ENCODE data around the gene HMOX2.

DNA sequence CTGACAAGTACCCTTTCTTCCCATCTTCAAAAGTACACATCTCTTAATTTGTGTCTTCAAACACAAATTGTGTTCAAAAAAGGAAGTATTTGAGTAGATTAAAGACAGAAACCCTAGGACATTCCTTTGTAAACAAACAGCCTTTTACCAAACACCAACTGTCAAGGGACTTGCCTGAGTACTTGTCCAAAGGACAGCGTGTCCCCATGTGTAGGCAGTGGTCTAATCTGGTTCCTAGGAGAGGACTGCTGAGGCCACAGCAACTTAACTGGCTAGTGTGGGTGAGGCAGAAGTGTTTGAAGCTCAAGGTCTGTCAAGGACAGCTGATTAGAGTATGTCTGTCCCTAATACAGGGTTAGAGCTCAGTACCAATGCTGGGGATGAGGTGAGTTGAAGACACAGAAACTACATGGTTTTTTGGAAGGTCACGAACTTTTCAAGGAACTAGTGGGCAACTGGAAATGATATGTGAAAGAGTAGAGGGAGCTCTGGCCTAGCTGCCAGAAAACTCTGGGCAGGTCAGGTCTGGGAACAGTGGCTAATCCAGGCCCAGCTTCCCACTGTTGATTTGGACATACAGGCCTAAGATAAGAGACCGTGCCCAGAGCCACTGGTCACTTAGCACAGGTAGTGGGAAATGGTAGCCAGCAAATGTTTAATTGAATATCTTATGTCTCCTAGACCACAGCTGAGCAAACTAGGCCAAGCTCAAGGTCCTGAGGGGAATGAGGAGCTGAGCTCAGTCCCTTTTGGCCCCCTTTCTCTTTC is 10.1 kb downstream of the HMOX2 start:
- TF ChIP-seq EZH2 (IDR thresholded peaks at IDR 0.05) (no peak), FOXP2 (optimal IDR thresholded peaks at IDR 0.05; ENCODE audit: control extremely low read depth, extremely low read length, insufficient read depth) (no peak)

Measured in SK-N-MC (cell line).